Stimulated activated naive CD4-positive, alpha-beta T cell treated with Interleukin-2 at 50 U/mL for 16 hours (primary cell): ENCODE measurements around the gene TAF4B.

Source experiments
- DNase-seq: peaks from one replicate; lab custom pipeline; 2025; lab: John Stamatoyannopoulos, UW

TAF4B gene

GRCh38 chr18:26304511-26304910, 78.3 kb downstream of the TAF4B start:
- DNase-seq, result no peak

- no peak for DNase-seq
Measured at GRCh38 chr18:26307161-26307773, 81.0 kb downstream of the TAF4B start.

GRCh38 chr18:26309281-26309680, 83.0 kb downstream of the TAF4B start:
- DNase-seq, result no peak

GRCh38 chr18:26312199-26312598, 86.0 kb downstream of the TAF4B start:
- DNase-seq, result no peak

- no peak for DNase-seq
Measured at GRCh38 chr18:26317398-26317797, 91.2 kb downstream of the TAF4B start.

GRCh38 chr18:26320686-26321085, 94.4 kb downstream of the TAF4B start:
- no peak for DNase-seq

GRCh38 chr18:26322890-26323653, 96.8 kb downstream of the TAF4B start:
- DNase-seq, result no peak

GRCh38 chr18:26325771-26326170, 99.5 kb downstream of the TAF4B start:
- no peak for DNase-seq

GRCh38 chr18:26327062-26327461, 100.8 kb downstream of the TAF4B start:
- no peak for DNase-seq

GRCh38 chr18:26332991-26333390, 106.7 kb downstream of the TAF4B start:
- DNase-seq, result no peak

GRCh38 chr18:26335156-26335555, 108.9 kb downstream of the TAF4B start:
- DNase-seq, result no peak

GRCh38 chr18:26335571-26336487, 109.6 kb downstream of the TAF4B start:
- DNase-seq, result no peak

- DNase-seq, result no peak
Measured at GRCh38 chr18:26336572-26336971, 110.3 kb downstream of the TAF4B start.

GRCh38 chr18:26342646-26343045, 116.4 kb downstream of the TAF4B start:
- DNase-seq, result no peak

- no peak for DNase-seq
Measured at GRCh38 chr18:26350961-26351360, 124.7 kb downstream of the TAF4B start.

- no peak for DNase-seq
Measured at GRCh38 chr18:26356045-26356785, 130.0 kb downstream of the TAF4B start.

- no peak for DNase-seq
Measured at GRCh38 chr18:26357960-26358359, 131.7 kb downstream of the TAF4B start.

- DNase-seq, result no peak
Measured at GRCh38 chr18:26362021-26362420, 135.8 kb downstream of the TAF4B start.

- DNase-seq, result no peak
Measured at GRCh38 chr18:26367425-26367824, 141.2 kb downstream of the TAF4B start.

- no peak for DNase-seq
Measured at GRCh38 chr18:26370037-26370436, 143.8 kb downstream of the TAF4B start.

- no peak for DNase-seq
Measured at GRCh38 chr18:26376105-26376504, 149.9 kb downstream of the TAF4B start.

- DNase-seq, result no peak
Measured at GRCh38 chr18:26378701-26379100, 152.5 kb downstream of the TAF4B start.
